T-helper 2 cell (primary cell): Measurements from ENCODE around the gene SNAI1.

ENCODE experiments used
- DNase-seq, 5 experiments: peaks; one replicate each; pipeline versions ENCODE4 v3.0.0 to v3.0.0-alpha.2; 2012 to 2022

SNAI1 gene

GRCh38 chr20:50038169-50038568, 55.4 kb downstream of the SNAI1 start:
- no peak for DNase-seq
